GM21423 (cell line): Measurements from ENCODE around the gene GGA2.
"Not testable (repeated sequence)": the region's sequence is repeated elsewhere in the genome, so short reads cannot be mapped to it uniquely, and the experiment has no call there.

Experiments used
- ATAC-seq: cut with Tn5 transposase; IDR thresholded peaks from one replicate; pipeline ENCODE4 v1.9.1; 2021; ENCODE audit warnings: mild to moderate bottlenecking, moderate library complexity; ENCODE audit not compliant: unreplicated experiment

The GGA2 gene

DNA sequence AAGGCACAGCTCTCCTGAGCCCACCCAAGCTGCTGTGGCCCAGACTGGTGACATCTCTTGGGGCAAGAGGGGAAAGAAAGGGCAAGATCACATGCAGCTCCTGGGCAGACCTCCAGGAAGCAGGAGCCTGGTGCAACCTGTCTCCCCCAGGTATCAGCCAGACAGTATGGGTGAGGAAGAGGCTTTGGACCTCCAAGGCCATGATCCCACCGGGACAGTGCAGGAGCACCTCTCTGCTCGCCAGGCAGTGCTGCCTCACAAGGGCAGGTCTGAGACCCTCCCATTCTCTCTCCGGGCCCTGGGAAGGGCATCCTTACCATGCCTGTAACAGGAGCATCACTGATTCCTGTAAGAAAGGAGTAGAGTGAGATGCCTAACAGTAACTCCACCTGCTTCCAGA is 31.7 kb downstream of the GGA2 start:
- no peak for ATAC-seq

DNA sequence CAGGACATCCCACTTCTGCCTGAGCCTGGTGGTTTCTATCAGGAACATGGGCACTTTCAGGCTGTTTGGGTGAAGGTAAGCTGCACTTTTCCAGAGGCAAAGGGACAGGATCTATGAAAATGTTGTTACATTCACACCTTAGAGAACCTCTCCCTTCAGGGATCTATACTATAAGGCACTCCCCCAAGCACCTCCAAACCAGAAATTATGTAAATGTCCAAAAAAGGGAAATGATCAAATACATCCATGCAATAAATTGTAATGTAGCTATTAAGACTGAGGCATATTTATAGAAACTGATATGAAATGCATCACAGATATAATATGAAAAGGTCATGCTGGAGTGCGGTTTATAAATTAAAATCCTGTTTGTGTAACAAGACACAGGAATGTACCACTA is 34.0 kb downstream of the GGA2 start:
- no peak for ATAC-seq

DNA sequence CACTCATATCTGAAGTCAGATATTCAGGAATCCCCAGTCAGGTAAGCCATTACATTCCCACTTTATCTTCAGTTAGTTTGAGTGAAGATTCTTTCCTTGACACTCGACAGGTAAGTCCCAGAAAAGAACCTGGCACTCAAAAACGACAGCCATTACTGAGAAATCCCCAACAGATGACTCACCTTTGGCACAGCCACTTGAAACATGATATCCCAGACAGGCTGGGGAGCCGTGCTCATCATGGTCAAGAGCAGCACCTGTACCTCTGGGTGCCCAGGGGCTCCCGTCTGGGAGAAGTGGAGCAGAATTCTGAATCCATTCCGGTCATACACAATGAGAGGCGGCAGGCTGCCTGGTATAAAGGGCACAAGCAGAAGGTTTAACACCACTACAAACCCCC is 40.5 kb downstream of the GGA2 start:
- ATAC-seq, result no peak

DNA sequence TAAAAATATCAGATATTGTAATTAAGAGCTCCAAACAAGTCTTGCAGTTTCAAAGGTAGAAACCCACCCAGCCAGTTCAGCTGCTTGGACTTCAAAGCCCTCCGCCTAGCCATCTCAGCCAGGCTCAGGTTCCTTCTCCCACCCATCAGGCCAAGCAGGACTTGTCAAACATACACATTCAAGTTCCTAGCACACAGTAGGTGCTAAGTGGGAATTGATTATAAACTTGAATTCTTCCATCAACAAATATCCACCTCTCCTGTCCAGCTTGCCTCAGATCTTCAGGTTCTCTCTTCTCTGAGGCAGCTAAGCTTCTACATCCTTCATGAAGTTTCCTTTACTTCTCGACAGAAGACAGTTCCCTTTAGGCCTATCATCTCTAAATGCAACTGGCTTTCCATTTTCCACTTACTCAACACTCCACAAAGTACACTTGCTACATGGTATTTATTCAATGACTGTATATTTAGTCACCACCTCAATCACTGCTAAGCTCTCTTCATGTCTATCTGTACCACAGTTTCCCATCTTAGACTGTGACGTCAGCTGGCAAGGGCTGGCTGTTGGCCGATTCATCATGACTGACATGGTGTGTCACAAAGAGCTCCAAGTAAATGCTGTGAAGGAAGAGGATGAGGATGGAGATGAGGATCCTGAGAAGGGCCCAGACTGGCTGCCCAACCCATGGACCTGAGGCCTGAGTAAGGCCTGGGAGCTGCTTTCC is 44.0 kb downstream of the GGA2 start:
- no peak for ATAC-seq

DNA sequence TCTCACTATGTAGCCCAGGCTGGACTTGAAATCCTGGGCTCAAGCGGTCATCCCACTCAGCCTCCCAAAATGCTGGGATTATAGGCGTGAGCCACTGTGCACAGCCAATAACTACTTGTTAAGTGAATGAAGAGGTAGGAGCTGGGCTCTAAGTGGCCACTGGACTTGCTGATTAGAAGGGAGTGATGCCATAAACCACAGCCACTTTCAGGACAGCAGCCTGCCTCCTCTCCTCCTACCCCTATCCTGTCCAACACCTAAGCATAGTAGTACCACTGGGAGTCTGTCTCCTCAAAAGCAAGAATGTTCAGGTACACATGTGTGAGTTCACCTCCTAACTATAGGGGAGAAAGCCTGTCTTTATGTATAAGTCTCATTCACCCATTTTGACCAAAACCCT is 45.1 kb downstream of the GGA2 start:
- ATAC-seq, result no peak

DNA sequence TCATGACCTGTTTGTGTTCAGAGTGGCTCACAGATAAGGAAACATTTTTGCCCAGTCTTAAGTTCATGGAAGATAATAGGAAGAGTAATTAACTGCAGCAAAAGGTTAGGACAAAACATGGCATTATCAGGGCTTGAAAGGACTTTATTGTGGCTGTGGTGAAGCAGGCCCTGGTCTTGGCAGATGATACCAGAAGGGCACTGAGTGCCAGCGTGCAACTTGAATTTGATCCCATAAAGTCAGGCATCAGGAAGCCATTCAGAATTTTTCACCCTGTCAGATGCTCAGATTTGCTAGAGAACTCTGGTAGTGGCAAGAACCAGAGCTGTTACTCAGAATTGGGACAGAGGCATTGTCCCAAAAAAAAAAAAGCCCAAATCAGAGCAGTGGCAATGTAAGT is 46.1 kb downstream of the GGA2 start:
- no peak for ATAC-seq

DNA sequence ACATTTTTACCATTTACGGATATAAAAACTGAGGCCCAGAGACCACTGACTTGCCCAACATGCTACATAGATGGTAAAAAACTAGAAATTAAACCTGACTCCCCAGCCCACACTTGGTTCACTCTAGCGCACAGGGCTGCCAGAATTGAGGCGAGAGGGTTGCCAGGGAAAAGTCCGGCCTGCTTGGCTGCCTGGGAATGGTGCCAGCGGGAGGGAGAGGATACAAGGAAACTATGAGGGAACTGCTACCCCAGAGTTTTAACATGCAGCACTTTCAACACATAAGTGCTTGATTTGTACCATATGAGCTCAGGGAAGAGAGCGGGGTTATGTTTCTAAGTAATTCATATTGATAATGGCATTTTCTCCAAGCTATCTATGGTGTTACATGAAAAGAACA is 47.3 kb downstream of the GGA2 start:
- not testable (repeated sequence) for ATAC-seq

DNA sequence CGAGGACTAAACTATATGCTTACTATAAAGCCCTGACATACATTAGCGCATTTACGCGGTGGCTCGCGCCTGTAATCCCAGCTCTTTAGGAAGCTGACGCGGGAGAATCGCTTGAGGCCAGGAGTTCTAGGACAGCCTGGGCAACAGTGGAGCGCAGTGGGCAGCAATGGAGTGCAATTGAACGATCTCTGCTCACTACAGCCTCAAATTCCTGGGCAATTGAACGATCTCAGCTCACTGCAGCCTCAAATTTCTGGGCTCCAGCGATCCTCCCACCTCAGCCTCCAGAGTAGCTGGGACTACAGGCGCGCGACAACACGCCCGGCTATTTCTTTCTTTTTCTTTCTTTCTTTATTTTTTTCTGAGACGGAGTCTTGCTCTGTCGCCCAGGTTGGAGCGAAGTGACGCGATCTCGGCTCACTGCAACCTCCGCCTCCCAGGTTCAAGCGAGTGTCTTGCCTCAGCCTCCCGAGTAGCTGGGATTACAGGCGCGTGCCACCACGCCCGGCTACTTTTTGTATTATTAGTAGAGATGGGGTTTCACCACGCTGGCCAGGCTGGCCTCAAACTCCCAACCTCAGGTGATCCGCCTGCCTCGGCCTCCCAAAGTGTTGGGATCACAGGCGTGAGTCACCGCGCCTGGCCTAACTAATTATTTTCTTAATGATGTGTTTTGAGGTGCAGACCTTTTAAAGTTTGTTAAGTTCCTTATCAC is 56.8 kb downstream of the GGA2 start:
- no peak for ATAC-seq

DNA sequence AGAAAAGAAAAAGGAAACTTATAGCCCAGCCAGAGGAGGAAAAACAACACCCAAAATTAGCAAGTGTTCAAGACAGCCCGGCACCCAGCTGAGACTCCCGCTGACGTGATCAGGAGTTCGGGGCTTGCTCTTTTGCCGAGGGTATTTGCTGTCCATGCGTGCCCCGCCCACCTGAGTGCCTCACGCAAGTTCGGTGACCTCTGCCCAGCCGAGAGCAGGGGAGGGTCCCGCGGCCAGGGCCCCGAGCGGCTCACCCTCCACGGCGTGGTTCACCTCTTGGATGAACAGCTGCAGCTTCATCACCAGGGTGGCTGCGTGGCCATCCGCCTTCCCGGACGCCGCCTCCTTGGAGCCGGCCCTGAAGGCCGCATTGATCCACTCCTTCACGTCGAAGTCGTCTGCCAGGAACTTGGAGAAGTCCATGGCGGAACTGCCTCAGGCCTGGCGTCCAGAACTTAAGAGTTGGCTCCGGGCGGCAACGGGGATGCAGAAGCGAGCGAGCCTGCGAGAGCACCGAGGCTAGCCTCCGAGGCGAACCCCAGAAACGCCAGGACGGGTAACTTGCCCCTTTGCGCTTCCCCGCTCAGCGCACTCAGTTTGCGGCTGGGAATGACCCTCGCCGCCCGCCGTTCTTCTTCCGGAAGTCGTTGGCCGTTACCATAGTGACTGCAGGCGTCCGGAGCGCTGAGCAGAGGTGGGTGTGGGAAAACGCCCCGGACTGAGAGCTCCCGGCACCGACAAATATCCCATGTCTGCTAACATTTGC is 57.5 kb downstream of the GGA2 start, which contains the start of gene COG7:
TSS of gene COG7 (minus strand) at position 618 of the 766 bp plus-strand sequence. CDS start at position 423, 195 bp downstream.
- peak; percentile 85 for ATAC-seq

DNA sequence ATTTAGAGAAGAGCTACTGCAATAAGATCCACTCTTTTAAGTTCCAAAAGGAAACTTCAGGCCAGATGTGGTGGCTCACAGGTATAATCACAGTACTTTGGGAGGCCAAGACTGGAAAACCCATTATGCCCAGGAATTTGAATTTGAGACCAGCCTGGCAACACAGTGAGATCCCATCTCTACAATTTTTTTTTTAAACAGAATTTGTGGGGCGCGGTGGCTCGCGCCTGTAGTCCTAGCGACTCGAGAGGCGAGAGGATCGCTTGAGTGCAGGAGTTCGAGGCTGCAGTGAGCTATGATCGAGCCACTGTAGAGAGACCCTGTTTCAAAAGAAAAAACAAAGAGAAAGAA is 58.1 kb downstream of the GGA2 start:
- ATAC-seq, result no peak

DNA sequence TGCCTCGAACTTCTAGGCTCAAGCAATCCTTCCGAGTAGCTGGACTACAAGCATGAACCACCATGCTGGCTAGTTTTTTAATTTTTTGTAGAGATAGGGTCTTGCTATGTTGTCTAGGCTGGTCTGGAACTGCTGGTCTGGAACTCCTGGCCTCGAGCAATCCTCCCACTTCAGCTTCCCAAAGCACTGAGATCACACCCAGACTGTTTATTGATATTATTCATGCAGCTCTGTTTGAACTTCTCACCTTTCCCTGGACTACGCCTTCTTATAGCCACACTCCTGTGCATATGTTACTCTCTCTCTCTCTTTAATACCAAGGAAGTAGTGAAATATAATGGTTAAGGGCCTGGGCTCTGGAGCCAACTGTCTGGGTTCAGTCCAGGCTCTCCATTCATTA is 61.9 kb downstream of the GGA2 start:
- no peak for ATAC-seq

DNA sequence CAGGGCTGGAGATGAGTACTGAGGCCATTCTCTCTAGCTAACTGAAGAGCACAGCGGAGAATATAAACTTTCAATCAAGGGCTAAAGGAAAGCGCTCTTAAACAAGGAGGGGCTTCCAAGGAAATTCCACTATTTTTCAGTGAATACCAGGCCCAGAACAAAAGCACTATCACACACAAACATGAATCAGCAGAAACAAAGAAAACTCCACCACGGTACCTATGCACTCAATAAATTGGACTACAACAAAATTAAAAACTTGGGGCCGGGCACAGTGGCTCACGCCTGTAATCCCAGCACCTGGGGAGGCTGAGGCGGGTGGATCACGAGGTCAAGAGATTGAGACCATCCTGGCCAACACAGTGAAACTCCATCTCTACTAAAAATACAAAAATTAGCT is 72.8 kb downstream of the GGA2 start:
- ATAC-seq, result not testable (repeated sequence)

DNA sequence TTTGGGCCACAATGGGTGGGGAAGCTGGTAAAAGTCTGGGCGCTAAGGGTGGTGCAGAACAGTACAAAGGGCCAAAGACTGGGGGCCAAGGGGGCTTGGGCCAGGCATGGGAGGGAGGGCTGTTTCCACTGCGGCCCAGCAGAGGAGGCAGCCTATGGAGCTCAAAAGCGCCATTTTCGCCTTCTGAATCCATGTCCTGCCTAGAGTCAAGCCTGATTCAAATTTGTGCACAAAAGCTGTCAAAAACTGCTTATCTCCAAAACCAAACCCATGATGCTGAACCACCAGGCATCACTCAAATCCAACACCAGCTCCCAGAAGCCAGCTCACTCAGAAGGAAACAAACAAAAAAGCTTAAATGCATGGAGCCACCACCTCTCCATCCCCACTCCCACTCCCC is 73.3 kb downstream of the GGA2 start:
- ATAC-seq, result no peak

DNA sequence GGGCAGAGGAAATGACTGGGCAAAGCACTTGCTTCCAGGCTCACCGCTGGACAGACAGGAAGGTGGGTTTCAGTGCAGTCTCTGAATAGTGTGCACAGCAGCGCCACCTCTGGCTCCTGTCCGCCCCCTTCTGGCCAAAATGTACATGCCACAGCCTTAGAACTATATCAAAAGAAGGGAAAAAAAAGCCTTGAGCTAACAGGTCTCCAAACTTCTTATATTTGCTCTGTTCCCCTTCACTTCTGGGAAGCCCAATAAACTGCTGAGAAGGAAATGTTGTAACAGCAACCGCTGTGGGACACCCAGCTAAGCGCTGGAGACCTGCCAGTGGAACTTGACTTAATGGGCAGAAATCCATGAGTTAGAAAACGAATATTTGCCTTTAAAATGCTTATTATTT is 74.8 kb downstream of the GGA2 start:
- ATAC-seq, result no peak

DNA sequence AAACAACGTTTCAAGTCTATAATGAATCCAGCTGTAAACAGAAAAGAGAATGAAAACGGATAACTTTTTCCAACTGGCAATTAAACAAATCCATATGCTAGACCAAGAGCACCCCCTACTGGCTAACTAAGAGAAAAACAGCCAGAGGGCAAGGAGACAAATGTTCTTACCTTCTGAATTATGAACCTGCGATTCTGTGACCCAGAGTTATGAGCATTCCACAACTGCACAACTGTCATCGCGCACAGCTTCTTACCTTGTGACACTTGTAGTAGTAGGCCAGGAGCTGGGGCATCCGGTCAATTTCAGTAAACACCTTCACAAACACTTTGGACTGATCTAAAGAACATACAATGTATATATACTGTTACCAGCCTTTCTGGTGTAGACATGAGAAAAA is 75.9 kb downstream of the GGA2 start:
- ATAC-seq, result no peak

DNA sequence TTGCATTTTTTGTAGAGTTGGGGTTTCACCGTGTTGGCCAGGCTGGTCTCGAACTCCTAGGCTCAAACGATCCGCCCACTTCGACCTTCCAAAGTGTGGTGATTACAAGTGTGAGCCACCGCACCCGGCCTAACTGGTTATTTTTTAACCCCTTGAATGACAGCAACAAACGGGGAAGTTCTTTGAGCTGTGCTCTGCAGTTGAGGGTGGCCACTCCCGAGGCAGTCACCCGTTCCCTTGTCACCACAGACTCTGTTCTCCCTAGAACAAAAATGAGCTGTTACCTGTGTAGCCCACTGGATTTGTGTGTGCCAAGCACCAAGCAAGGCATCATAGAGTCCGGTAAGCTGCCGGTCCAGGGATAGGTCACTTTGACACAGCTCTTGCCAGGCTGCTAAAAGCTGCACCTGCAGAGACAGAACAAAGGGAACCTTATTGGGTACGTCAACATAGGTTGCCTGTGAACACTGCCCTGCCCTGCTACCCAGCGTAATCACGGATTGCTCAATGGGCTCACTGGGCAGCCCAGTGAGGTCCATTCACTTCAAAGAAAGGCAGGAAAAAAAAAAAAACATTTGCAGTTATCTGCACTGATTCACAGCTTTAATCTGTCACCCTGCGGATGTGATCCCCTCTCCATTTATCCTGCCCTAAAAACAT is 76.9 kb downstream of the GGA2 start:
- ATAC-seq, result no peak

DNA sequence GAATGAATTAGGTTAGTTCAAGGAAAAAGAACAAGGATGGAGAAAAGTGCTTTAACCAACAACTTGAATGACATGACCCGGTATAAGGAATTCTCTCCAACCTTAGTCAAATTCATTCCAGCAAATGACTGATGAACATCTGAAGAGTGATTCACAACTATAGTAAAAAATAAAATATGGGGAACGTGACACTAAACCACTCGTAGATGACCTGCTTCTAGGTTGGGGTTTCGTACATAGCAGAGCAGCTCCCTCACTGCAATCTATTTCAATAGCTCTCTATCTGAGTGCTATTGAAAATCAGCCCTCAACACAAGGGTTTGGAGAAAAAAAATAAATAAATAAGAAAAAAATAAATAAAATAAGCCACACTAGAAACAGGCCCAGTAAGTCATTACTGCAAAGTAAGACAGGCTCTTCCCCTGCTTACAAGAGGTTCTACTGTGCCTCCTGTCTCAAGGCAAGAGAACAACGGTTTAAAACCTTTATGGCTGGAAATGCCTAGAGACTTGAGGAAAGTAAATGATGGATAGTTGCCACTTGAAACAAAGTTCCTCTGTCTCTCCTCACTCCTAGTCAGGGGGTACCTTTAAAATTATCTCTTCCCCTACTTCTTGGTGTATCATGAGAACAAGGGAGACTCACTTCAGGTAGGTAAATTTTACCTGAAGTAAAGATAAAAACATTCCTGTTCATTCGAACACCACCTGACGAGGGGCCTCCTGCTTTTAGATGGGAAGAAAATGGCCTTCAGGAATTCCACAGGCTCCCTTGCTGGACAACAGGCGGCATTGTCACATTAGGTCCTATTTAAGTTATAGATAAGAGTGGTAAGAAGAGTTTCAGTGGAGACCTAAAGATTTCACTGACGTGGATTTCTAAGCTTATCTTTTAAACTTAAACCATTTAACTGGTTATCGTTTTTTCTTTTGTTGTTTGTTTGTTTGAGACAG is 77.8 kb downstream of the GGA2 start:
- ATAC-seq, result no peak

DNA sequence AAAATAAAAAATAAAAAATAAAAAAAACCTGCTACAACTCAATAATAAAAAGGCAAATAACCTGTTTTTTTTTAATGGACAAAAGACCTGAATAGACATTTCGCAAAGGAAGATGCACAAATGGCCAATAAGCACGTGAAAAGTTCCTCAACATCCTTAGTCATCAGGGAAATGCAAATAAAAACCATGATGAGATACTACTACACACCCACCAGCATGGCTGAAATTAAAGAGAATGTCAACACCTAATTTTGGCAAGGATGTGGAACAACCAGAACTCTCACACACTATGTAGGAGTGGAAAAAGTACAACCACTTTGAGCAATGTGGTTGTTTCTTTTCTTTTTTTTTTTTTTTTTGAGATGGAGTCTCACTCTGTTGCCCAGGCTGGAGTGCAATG is 81.9 kb downstream of the GGA2 start:
- ATAC-seq, result no peak

DNA sequence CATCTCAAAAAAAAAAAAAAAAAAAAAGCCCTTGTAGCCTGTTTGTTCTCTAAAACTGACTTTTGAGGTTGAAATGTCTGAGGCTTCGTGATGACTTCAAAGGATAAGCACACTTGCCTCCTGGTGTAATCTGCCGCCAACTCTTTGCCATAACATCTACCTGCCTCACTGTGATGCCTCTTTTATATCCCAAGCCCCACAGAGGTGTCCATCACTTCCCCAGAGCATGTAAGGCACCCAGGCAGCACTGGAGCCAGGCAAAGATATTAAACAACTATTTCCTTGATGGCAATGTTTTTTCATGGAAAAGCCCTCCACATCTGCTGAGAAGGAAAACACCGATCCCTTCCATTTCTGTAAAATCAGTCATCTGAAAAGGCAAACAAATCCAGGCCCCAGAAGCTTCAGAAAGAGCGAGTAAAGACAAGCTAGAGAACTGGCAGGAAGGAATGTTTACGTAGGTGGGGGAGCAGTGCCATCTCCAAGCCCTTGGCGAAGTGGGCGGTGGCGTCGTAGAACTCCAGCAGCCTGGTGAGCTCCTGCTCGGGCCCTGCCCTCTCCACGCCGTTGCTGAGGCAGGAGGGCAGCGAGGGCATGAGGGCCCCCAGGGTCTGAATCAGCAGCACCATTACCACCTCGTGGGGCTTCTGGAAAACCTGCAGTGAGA is 85.9 kb downstream of the GGA2 start:
- ATAC-seq, result no peak
